ACHN (cell line): ENCODE data around the gene BOLL.
"Not testable (repeated sequence)": the region's sequence is repeated elsewhere in the genome, so short reads cannot be mapped to it uniquely, and the experiment has no call there.

ENCODE experiments used
- DNase-seq: peaks from one replicate; pipeline ENCODE4 v3.0.0-alpha.2; 2015
- in situ Hi-C: cut with HindIII; loops from 2 replicates; pipeline ENCODE4 v1.10.0; 2017; ENCODE audit warnings: low sequenced_read_pairs, low pct_ligation_motif_present, low pct_unique_long_range_greater_than_20kb

BOLL gene

GRCh38 chr2:197784956-197785941 lies at the start of gene BOLL:
BOLL (minus strand) TSS chr2:197785319; CDS start chr2:197781850, 3,469 bp downstream.
- DNase-seq, result no peak
- in situ Hi-C loops, result no loop called here

GRCh38 chr2:197834771-197835170 lies 49.7 kb upstream of the BOLL start:
- in situ Hi-C loops, DNase-seq: not testable (repeated sequence)

GRCh38 chr2:197828464-197829135 lies 43.5 kb upstream of the BOLL start:
- in situ Hi-C loops, result no loop called here
- no peak for DNase-seq

- no peak for DNase-seq
- in situ Hi-C loops, result no loop called here
These were observed 42.5 kb upstream of the BOLL start for GRCh38 chr2:197827618-197828017.

- in situ Hi-C loops, result no loop called here
- DNase-seq, result no peak
These were observed 37.2 kb upstream of the BOLL start for GRCh38 chr2:197822333-197822732.

GRCh38 chr2:197821550-197822289 lies 36.6 kb upstream of the BOLL start:
- in situ Hi-C loops, result no loop called here
- DNase-seq, result no peak

- in situ Hi-C loops, result no loop called here
These were observed 29.4 kb upstream of the BOLL start for GRCh38 chr2:197814526-197814925.

GRCh38 chr2:197813093-197813787 lies 28.1 kb upstream of the BOLL start:
- in situ Hi-C loops, result no loop called here
- peak; percentile 53 for DNase-seq

More at GRCh38 chr2:197814526-197814925, 29.4 kb upstream of the BOLL start:
- no peak for DNase-seq

- in situ Hi-C loops, result no loop called here
- no peak for DNase-seq
These were observed 25.4 kb upstream of the BOLL start for GRCh38 chr2:197810491-197810890.

- in situ Hi-C loops, result no loop called here
- no peak for DNase-seq
These were observed 24.9 kb upstream of the BOLL start for GRCh38 chr2:197810016-197810415.

GRCh38 chr2:197809064-197809463 lies 23.9 kb upstream of the BOLL start:
- no peak for DNase-seq
- in situ Hi-C loops, result no loop called here

- in situ Hi-C loops, result no loop called here
- DNase-seq, result no peak
These were observed 20.9 kb upstream of the BOLL start for GRCh38 chr2:197805715-197806633.

GRCh38 chr2:197804758-197805714 lies 19.9 kb upstream of the BOLL start:
- no peak for DNase-seq

GRCh38 chr2:197804049-197804757 lies 19.1 kb upstream of the BOLL start, which contains the start of gene PLCL1:
PLCL1 (plus strand) TSS chr2:197804593.
- DNase-seq, result peak; percentile 91
- in situ Hi-C loops, result no loop called here

More at GRCh38 chr2:197804758-197805714, 19.9 kb upstream of the BOLL start:
- in situ Hi-C loops, result no loop called here

- DNase-seq, result peak; percentile 56
- in situ Hi-C loops, result no loop called here
These were observed 17.9 kb upstream of the BOLL start for GRCh38 chr2:197803033-197803444.

GRCh38 chr2:197801033-197801432 lies 15.9 kb upstream of the BOLL start:
- no peak for DNase-seq
- in situ Hi-C loops, result no loop called here
